Esophagus muscularis mucosa (tissue), 4 donors: ENCODE results near the gene PIK3R5. TPM values are rescaled to one million over a fixed set of nuclear protein-coding genes. Genes with fewer than 3 reads are reported as not detected.

Experiments
- DNase-seq: peaks from one replicate; pipeline ENCODE4 v3.0.0-alpha.2; 2017; ENCODE audit errors: extremely low spot score
- H3K27ac ChIP-seq, 4 donors: fragments of 200-600 bp; sonication (generic); replicated peaks in 1 of 4; 1 replicate in 3 of 4; 2 replicates in 1 of 4; pipeline ENCODE4 v1.5.1; 2016 to 2019; ENCODE audit warnings: mild to moderate bottlenecking in 1 of 4
- H3K27me3 ChIP-seq, 4 donors: fragments of 200-600 bp; sonication (generic); one replicate each; pipeline versions ENCODE4 v1.5.1 to v1.6.0; 2016 to 2019
- H3K36me3 ChIP-seq, 4 donors: fragments of 200-600 bp; sonication (generic); one replicate each; pipeline ENCODE4 v1.5.1; 2016 to 2019
- H3K4me1 ChIP-seq, 4 donors: fragments of 200-600 bp; sonication (generic); one replicate each; pipeline ENCODE4 v1.5.1; 2016 to 2019
- H3K4me3 ChIP-seq, 4 donors: fragments of 200-600 bp; sonication (generic); 1 replicate in 2 of 4; 2 replicates in 2 of 4; pipeline ENCODE4 v1.5.1; 2016 to 2019; ENCODE audit warnings: mild to moderate bottlenecking in 4 of 4, moderate library complexity in 1 of 4
- H3K9me3 ChIP-seq, 4 donors: fragments of 200-600 bp; sonication (generic); 1 replicate in 3 of 4; 2 replicates in 1 of 4; pipeline ENCODE4 v1.5.1; 2016 to 2019
- EP300 ChIP-seq: sonication (generic); formaldehyde crosslinking; IDR thresholded peaks from one replicate; pipeline ENCODE4 v1.6.1; 2017; ENCODE audit warnings: antibody characterized with exemption
- POLR2A ChIP-seq: fragments of 450-650 bp; IDR thresholded peaks from one replicate; pipeline ENCODE4 v1.6.1; 2017; ENCODE audit warnings: antibody characterized with exemption, moderate library complexity, mild to moderate bottlenecking, low read depth
- POLR2AphosphoS5 ChIP-seq, 2 donors: sonication (generic); formaldehyde crosslinking; IDR thresholded peaks; one replicate each; pipeline ENCODE4 v1.6.1; 2017; ENCODE audit warnings: antibody characterized with exemption in 2 of 2
- WGBS: methylation state at CpG from one replicate; pipeline ENCODE4 v1.1.5; 2018; 5-methylcytosine and 5-hydroxymethylcytosine counted together
- intact Hi-C: fragments of 100-400 bp; cut with DNase I; formaldehyde crosslinking; loops from one replicate; pipeline ENCODE4 v1.15.1; 2023
- total RNA-seq, 4 donors: library from RNA; depleted of rRNA; stranded (reverse); fragments of >200 nt; gene quantifications; one replicate each; pipeline versions ENCODE4 v1.1.0 to v1.2.1, GENCODE V29; 2016
- TF ChIP-seq, protein P1 (sequence below), 3 experiments: fragments of 200-600 bp in 2 of 3; fragments of 450-650 bp in 1 of 3; sonication (generic) in 2 of 3; IDR thresholded peaks; one replicate each; pipeline ENCODE4 v1.5.1; 2017 to 2019; ENCODE audit warnings: antibody characterized with exemption in 3 of 3, mild to moderate bottlenecking in 2 of 3, moderate library complexity in 1 of 3

PIK3R5 gene
- total RNA-seq, 4 donors from 2014 or later, result 7.0 to 16.2 (median 9.6) TPM

DNA sequence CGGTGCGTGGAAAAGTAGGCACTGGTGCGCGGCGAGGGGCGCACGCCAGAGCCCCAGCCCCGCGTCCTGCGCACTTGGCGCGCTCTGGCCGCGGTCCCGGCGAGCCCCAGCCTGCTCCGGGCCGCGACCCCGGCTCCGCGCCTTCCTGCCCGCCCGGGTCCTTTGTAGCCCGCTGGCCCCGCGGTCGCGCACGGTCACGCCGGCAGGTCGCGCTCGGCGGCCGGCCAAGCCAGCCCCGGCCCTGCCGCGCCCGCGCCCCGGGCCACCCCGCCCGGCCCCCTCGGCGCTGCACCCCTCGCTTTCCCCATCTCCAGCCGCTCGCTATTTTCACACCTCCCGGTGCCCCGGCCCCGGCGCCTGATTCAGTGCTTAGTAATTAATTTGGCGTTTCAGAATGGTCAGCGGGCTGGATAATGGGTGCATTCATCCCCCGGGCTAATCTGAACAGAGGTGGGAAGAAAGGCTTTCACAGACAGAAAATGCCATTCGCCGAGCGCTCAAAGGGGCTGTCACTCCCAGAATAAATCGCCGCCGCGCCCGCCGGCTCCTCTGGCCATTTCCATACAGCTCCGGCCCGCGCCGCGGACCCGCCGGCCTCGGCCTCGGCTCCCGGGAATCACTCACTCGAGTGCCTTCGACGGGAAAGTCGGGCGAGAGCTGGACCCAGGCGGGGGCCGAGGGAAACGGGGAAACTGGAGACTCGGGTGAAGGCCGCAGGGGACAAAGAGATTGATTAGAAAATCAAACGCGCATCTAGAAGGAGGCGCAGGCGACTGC is 38.0 kb upstream of the PIK3R5 start:
- H3K27me3 ChIP-seq, result peaks cover 0 to 21% (median 1%) of the 10 kb centered on the region in 4 donors
- H3K4me1 ChIP-seq, result peaks cover 14 to 45% (median 43%) of the 10 kb centered on the region in 4 donors
- TF ChIP-seq EP300 (no peak), POLR2AphosphoS5 (IDR thresholded peaks at IDR 0.05) (no peak), POLR2A (no peak)
- TF ChIP-seq, protein P1, sequence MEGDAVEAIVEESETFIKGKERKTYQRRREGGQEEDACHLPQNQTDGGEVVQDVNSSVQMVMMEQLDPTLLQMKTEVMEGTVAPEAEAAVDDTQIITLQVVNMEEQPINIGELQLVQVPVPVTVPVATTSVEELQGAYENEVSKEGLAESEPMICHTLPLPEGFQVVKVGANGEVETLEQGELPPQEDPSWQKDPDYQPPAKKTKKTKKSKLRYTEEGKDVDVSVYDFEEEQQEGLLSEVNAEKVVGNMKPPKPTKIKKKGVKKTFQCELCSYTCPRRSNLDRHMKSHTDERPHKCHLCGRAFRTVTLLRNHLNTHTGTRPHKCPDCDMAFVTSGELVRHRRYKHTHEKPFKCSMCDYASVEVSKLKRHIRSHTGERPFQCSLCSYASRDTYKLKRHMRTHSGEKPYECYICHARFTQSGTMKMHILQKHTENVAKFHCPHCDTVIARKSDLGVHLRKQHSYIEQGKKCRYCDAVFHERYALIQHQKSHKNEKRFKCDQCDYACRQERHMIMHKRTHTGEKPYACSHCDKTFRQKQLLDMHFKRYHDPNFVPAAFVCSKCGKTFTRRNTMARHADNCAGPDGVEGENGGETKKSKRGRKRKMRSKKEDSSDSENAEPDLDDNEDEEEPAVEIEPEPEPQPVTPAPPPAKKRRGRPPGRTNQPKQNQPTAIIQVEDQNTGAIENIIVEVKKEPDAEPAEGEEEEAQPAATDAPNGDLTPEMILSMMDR (IDR thresholded peaks at IDR 0.05), result no peak
- H3K27ac ChIP-seq, result peak overlapping the region; percentile 68 to 79 (median 76)
- intact Hi-C loops, result loop anchor here (5.0 kb wide), 1 partner anchor 289 kb away; no protein-coding TSS in a partner anchor
- 12% methylated on average over 47 of the region's 90 CpGs for WGBS
- peak overlapping the region; percentile 69 to 79 (median 74) for H3K4me3 ChIP-seq
- no peaks in the 10 kb centered on the region for H3K36me3 ChIP-seq
- H3K9me3 ChIP-seq, result no peaks in the 10 kb centered on the region
- DNase-seq, result no peak

DNA sequence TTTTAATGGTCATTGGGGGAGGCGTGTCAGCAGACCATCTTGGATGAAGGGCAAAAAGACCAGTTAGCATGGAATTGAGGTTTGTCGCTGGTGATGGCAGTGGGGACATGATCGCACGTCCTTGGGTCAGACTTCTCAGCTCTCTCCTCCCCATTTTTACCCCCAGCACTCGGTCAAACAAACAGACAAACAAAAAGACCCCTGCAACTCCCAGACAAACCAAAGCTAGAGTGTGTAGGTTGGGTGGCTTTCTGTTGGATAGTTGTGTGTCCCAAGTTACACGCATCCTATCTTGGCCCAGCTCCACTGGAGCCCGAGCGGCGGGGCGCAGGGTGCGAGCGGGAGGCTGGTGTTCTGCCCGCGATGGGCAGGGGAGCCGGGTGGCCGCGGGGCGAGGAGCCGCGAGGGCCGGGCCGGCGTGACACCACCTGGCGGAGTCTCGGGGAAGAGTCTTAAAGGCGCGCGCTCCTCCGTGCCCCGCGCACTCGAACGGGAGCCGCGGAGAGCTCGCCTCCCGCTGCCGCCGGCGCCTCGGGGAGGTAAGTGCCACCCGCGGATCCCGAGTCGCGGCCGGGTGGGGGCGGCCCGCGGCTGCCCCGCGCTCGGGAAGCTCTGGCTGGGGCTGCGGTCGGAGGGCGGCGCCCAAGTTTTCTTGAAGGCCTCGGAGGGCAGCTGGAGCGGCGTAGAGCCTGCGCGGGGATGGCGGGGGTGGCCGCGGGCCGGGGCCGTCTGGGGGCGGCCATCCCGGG is 37.3 kb upstream of the PIK3R5 start:
- intact Hi-C loops, result loop anchor here (5.0 kb wide), 1 partner anchor 290 kb away; no protein-coding TSS in a partner anchor
- peaks cover 0 to 21% (median 1%) of the 10 kb centered on the region in 4 donors for H3K27me3 ChIP-seq
- H3K36me3 ChIP-seq, result no peaks in the 10 kb centered on the region
- H3K27ac ChIP-seq, result peak overlapping the region; percentile 68 to 79 (median 76)
- WGBS, result 14% methylated on average over 12 of the region's 69 CpGs
- peak overlapping the region; percentile 69 to 79 (median 74) for H3K4me3 ChIP-seq
- TF ChIP-seq, protein P1 (IDR thresholded peaks at IDR 0.05), result peak; percentile 40 to 70 (median 42)
- TF ChIP-seq POLR2A, result no peak
- TF ChIP-seq POLR2AphosphoS5 (IDR thresholded peaks at IDR 0.05), result peak; percentile 20 to 59
- no peak for TF ChIP-seq EP300
- H3K4me1 ChIP-seq, result peaks cover 14 to 45% (median 45%) of the 10 kb centered on the region in 4 donors
- no peak for DNase-seq
- no peaks in the 10 kb centered on the region for H3K9me3 ChIP-seq

DNA sequence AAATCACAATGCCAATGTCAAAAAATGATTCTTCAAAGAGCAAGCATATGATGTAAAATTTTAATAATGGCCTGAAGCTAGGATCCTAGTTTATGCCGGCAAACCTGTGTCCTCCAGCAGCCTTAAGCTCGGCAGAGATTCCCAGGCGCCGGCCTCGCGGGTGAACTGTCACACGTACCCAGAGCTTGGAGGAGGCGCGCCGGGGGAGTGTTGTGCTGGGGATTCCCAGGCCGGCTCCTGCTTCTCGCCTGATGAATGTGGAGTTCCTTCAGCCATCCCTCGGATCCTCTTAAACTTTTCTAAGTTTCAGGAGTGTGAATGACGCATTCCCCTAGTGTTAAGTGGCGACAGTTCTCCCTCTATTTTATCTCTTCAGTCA is 36.7 kb upstream of the PIK3R5 start:
- intact Hi-C loops, result loop anchor here (5.0 kb wide), 1 partner anchor 290 kb away; no protein-coding TSS in a partner anchor
- Histone ChIP-seq H3K27me3 (peaks cover 0 to 21% (median 1%) of the 10 kb centered on the region in 4 donors), H3K4me1 (peaks cover 14 to 45% (median 45%) of the 10 kb centered on the region in 4 donors), H3K4me3 (peak overlapping the region; percentile 69 to 79 (median 74)), H3K36me3 (no peaks in the 10 kb centered on the region), H3K27ac (peak overlapping the region in 1 of 4 donors; percentile 79), H3K9me3 (no peaks in the 10 kb centered on the region)
- WGBS, result 61% methylated on average over 15 of the region's 15 CpGs
- no peak for DNase-seq
- TF ChIP-seq POLR2AphosphoS5 (IDR thresholded peaks at IDR 0.05) (no peak), EP300 (no peak), POLR2A (no peak)
- TF ChIP-seq, protein P1 (IDR thresholded peaks at IDR 0.05), result no peak

DNA sequence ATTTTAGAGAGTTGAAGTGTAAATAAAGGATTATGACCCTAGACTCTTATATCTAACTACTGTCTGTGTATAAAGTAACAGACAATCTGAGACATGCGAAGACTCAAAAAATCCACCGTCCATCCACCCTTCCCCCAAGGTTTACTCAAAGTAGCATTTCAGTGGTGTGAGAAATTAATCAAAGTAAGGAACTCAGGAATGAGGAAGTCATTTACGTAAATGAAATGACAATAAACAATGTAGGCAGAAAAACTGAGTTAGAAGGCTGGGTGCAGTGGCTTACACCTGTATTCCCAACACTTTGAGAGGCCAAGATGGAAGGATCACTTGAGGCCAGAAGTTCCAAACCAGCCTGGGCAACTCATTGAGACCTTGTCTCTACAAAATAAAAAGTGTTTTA is 36.1 kb upstream of the PIK3R5 start:
- Histone ChIP-seq H3K27ac (no peak overlapping the region), H3K4me3 (no peak overlapping the region), H3K4me1 (peaks cover 14 to 44% (median 42%) of the 10 kb centered on the region in 4 donors), H3K9me3 (no peaks in the 10 kb centered on the region), H3K36me3 (no peaks in the 10 kb centered on the region), H3K27me3 (peaks cover 0 to 21% (median 1%) of the 10 kb centered on the region in 4 donors)
- intact Hi-C loops, result loop anchor here (5.0 kb wide), 1 partner anchor 291 kb away; no protein-coding TSS in a partner anchor
- DNase-seq, result no peak
- 80% methylated on average over 3 of the region's 3 CpGs for WGBS
- no peak for TF ChIP-seq POLR2A
- TF ChIP-seq, protein P1 (IDR thresholded peaks at IDR 0.05), result no peak
- no peak for TF ChIP-seq EP300
- no peak for TF ChIP-seq POLR2AphosphoS5 (IDR thresholded peaks at IDR 0.05)
